Glutamatergic neuron (in vitro differentiated cells): Measurements from ENCODE around the gene PNPLA3. TPM values are rescaled to one million over a fixed set of nuclear protein-coding genes. Genes with fewer than 3 reads are reported as not detected.

ENCODE experiments used
- DNase-seq: peaks from one replicate; pipeline ENCODE4 v3.0.0; 2022
- H3K27ac Mint-ChIP-seq: one replicate; pipeline ENCODE4 v1.8.0; 2020; ENCODE audit warnings: mild to moderate bottlenecking, mixed read lengths, inconsistent platforms; ENCODE audit not compliant: unreplicated experiment
- H3K27me3 Mint-ChIP-seq: one replicate; pipeline ENCODE4 v1.8.0; 2020; ENCODE audit warnings: mild to moderate bottlenecking, moderate library complexity, mixed read lengths, inconsistent platforms; ENCODE audit not compliant: unreplicated experiment
- H3K36me3 Mint-ChIP-seq: one replicate; pipeline ENCODE4 v1.8.0; 2020; ENCODE audit warnings: mild to moderate bottlenecking, mixed read lengths, inconsistent platforms; ENCODE audit not compliant: unreplicated experiment
- H3K4me1 Mint-ChIP-seq: one replicate; pipeline ENCODE4 v1.8.0; 2020; ENCODE audit warnings: mild to moderate bottlenecking, low read depth, mixed read lengths, inconsistent platforms; ENCODE audit not compliant: unreplicated experiment
- H3K4me3 Mint-ChIP-seq: one replicate; pipeline ENCODE4 v1.8.0; 2020; ENCODE audit warnings: mild to moderate bottlenecking, mixed read lengths, inconsistent platforms; ENCODE audit not compliant: unreplicated experiment
- H3K9me3 Mint-ChIP-seq: one replicate; pipeline ENCODE4 v1.8.0; 2020; ENCODE audit warnings: mild to moderate bottlenecking, moderate library complexity, mixed read lengths, inconsistent platforms; ENCODE audit not compliant: unreplicated experiment
- CTCF ChIP-seq: fragments of 200-600 bp; sonication (generic); IDR thresholded peaks from one replicate; pipeline ENCODE4 v1.5.0; 2021; ENCODE audit not compliant: partially characterized antibody, unreplicated experiment
- total RNA-seq: library from RNA; stranded (reverse); fragmentation: NEBNext Ultra II Directional; extraction: Animal tissue kit (Norgen Biotek cat#: 25700); gene quantifications from one replicate; pipeline ENCODE4 v1.2.1, GENCODE V29; 2021; ENCODE audit not compliant: unreplicated experiment

PNPLA3 gene
- total RNA-seq, 1 donor from 2014 or later = 14.7 TPM

GRCh38 chr22:43948836-43949406 lies 25.3 kb downstream of the PNPLA3 start:
- Mint-ChIP-seq H3K36me3 (peaks cover 3% of the 10 kb centered on the region), H3K9me3 (no peaks in the 10 kb centered on the region), H3K27ac (no peak overlapping the region), H3K4me1 (peaks cover under 1% of the 10 kb centered on the region), H3K27me3 (peaks cover 1% of the 10 kb centered on the region), H3K4me3 (no peak overlapping the region)
- no peak for TF ChIP-seq CTCF
- DNase-seq = no peak

- no peak for TF ChIP-seq CTCF
- H3K27me3 Mint-ChIP-seq = peaks cover 9% of the 10 kb centered on the region
- DNase-seq = no peak
- peaks cover 16% of the 10 kb centered on the region for H3K4me1 Mint-ChIP-seq
- no peak overlapping the region for H3K27ac Mint-ChIP-seq
- no peaks in the 10 kb centered on the region for H3K36me3 Mint-ChIP-seq
- H3K9me3 Mint-ChIP-seq = peaks cover 4% of the 10 kb centered on the region
- H3K4me3 Mint-ChIP-seq = no peak overlapping the region
These were observed 27.8 kb downstream of the PNPLA3 start for GRCh38 chr22:43951391-43951790.

GRCh38 chr22:43951966-43952365 lies 28.4 kb downstream of the PNPLA3 start:
- Mint-ChIP-seq H3K27me3 (peaks cover 9% of the 10 kb centered on the region), H3K4me1 (peaks cover 19% of the 10 kb centered on the region), H3K36me3 (no peaks in the 10 kb centered on the region), H3K27ac (no peak overlapping the region), H3K9me3 (peaks cover 4% of the 10 kb centered on the region), H3K4me3 (no peak overlapping the region)
- DNase-seq = no peak
- TF ChIP-seq CTCF = no peak

GRCh38 chr22:43953988-43954785 lies 30.6 kb downstream of the PNPLA3 start:
- H3K36me3 Mint-ChIP-seq = no peaks in the 10 kb centered on the region
- TF ChIP-seq CTCF = no peak
- no peak for DNase-seq
- H3K4me1 Mint-ChIP-seq = peaks cover 20% of the 10 kb centered on the region
- peaks cover 9% of the 10 kb centered on the region for H3K27me3 Mint-ChIP-seq
- H3K4me3 Mint-ChIP-seq = peak overlapping the region; percentile 99
- peak overlapping the region; percentile 91 for H3K27ac Mint-ChIP-seq
- H3K9me3 Mint-ChIP-seq = peaks cover 4% of the 10 kb centered on the region
